ENCODE results near the gene PIANP. TPM values are rescaled to one million over a fixed set of nuclear protein-coding genes. Genes with fewer than 3 reads are reported as not detected.
A peak's percentile ranks its signal among the peaks of the same experiment; 100 is the strongest.

Gene PIANP
- total RNA-seq, 4 donors from 2014 or later = not detected

- Histone ChIP-seq H3K9me3 (no peaks in the 10 kb centered on the region), H3K36me3 (peaks cover 4 to 86% of the 10 kb centered on the region in 2 donors), H3K4me3 (no peak overlapping the region), H3K4me1 (no peaks in the 10 kb centered on the region), H3K27ac (no peak overlapping the region), H3K27me3 (no peaks in the 10 kb centered on the region)
- DNase-seq = no peak
- intact Hi-C loops (cut with DNase I; ENCODE audit: low total_unique reads) = no loop called here
- in situ Hi-C loops (cut with MboI; ENCODE audit: low sequenced_read_pairs in 4 of 4) = loop anchor here in 1 of 4 donors (10.0 kb wide), 1 partner anchor 52 kb away; the partner anchor contains the start of gene PIANP
- no peak for ATAC-seq
- TF ChIP-seq POLR2A (IDR thresholded peaks at IDR 0.05) = no peak
- TF ChIP-seq CTCF (IDR thresholded peaks at IDR 0.05 in 4 of 5, conservative IDR thresholded peaks at IDR 0.05 in 1 of 5) = no peak
These were observed 48.2 kb downstream of the PIANP start for GRCh38 chr12:6652391-6652790.

- no peaks in the 10 kb centered on the region for H3K27me3 ChIP-seq
- no peak for DNase-seq
- peaks cover 0 to 6% of the 10 kb centered on the region in 2 donors for H3K4me1 ChIP-seq
- peaks cover 4 to 71% of the 10 kb centered on the region in 2 donors for H3K36me3 ChIP-seq
- TF ChIP-seq POLR2A (IDR thresholded peaks at IDR 0.05) = no peak
- TF ChIP-seq CTCF (IDR thresholded peaks at IDR 0.05 in 4 of 5, conservative IDR thresholded peaks at IDR 0.05 in 1 of 5) = no peak
- intact Hi-C loops (cut with DNase I; ENCODE audit: low total_unique reads) (no loop called here), in situ Hi-C loops (cut with MboI; ENCODE audit: low sequenced_read_pairs in 4 of 4) (loop anchor here in 1 of 4 donors (10.0 kb wide), 1 partner anchor 54 kb away; the partner anchor contains the start of gene PIANP)
- H3K9me3 ChIP-seq = no peaks in the 10 kb centered on the region
- no peak overlapping the region for H3K4me3 ChIP-seq
- H3K27ac ChIP-seq = no peak overlapping the region
- no peak for ATAC-seq
These were observed 49.8 kb downstream of the PIANP start for GRCh38 chr12:6650832-6651231.

- Histone ChIP-seq H3K4me3 (peak within 1 kb of the TSS; percentile 49 to 63 (median 58)), H3K9me3 (no peaks in the 10 kb centered on the region), H3K27me3 (peaks cover 0 to 3% (median 0%) of the 10 kb centered on the region in 3 donors), H3K36me3 (peaks cover 0 to 35% of the 10 kb centered on the region in 2 donors), H3K27ac (peak within 1 kb of the TSS; percentile 16 to 58 (median 54)), H3K4me1 (peaks cover 0 to 6% of the 10 kb centered on the region in 2 donors)
- TF ChIP-seq CTCF (IDR thresholded peaks at IDR 0.05 in 4 of 5, conservative IDR thresholded peaks at IDR 0.05 in 1 of 5) (no peak), POLR2A (IDR thresholded peaks at IDR 0.05) (peak in 1 of 2 donors; percentile 29)
- intact Hi-C loops (cut with DNase I; ENCODE audit: low total_unique reads) = loop anchor here (2.0 kb wide), 1 partner anchor 30 kb away; no protein-coding TSS in a partner anchor
- DNase-seq (peak; percentile 45 to 72), ATAC-seq (peak; percentile 77 to 85)
- in situ Hi-C loops (cut with MboI; ENCODE audit: low sequenced_read_pairs in 4 of 4) = no loop called here
These were observed 53.5 kb downstream of the PIANP start, which contains the start of gene ACRBP for GRCh38 chr12:6647083-6647604. Gene ACRBP (minus strand): TSS chr12:6647432. CDS start chr12:6647366, 66 bp downstream.

- peaks cover 0 to 29% of the 10 kb centered on the region in 2 donors for H3K36me3 ChIP-seq
- H3K9me3 ChIP-seq = no peaks in the 10 kb centered on the region
- H3K27ac ChIP-seq = peak overlapping the region in 3 of 4 donors; percentile 16 to 57 (median 50)
- in situ Hi-C loops (cut with MboI; ENCODE audit: low sequenced_read_pairs in 4 of 4) (no loop called here), intact Hi-C loops (cut with DNase I; ENCODE audit: low total_unique reads) (loop anchor here (2.0 kb wide), 1 partner anchor 30 kb away; no protein-coding TSS in a partner anchor)
- ATAC-seq = peak in 1 of 2 donors; percentile 17
- H3K4me3 ChIP-seq = peak overlapping the region; percentile 49 to 63 (median 58)
- DNase-seq = no peak
- H3K27me3 ChIP-seq = peaks cover 0 to 3% (median 0%) of the 10 kb centered on the region in 3 donors
- H3K4me1 ChIP-seq = peaks cover 0 to 6% of the 10 kb centered on the region in 2 donors
- TF ChIP-seq CTCF (IDR thresholded peaks at IDR 0.05 in 4 of 5, conservative IDR thresholded peaks at IDR 0.05 in 1 of 5) (no peak), POLR2A (IDR thresholded peaks at IDR 0.05) (no peak)
These were observed 54.1 kb downstream of the PIANP start for GRCh38 chr12:6646276-6647082.
